Measurements from ENCODE around the gene PTTG1IP.

PTTG1IP gene

GRCh38 chr21:44850905-44851657, 22.4 kb downstream of the PTTG1IP start:
- DNase-seq (ENCODE audit: low read depth, low spot score): no peak
- TF ChIP-seq CTCF (IDR thresholded peaks at IDR 0.05; ENCODE audit: low read depth, low read length): no peak
- no peak overlapping the region for H3K4me3 ChIP-seq (ENCODE audit: low read depth, low read length)
- in situ Hi-C loops (cut with HindIII; ENCODE audit: low sequenced_read_pairs): no loop called here

- no peak for TF ChIP-seq CTCF (IDR thresholded peaks at IDR 0.05; ENCODE audit: low read depth, low read length)
- no peak overlapping the region for H3K4me3 ChIP-seq (ENCODE audit: low read depth, low read length)
- in situ Hi-C loops (cut with HindIII; ENCODE audit: low sequenced_read_pairs): no loop called here
- DNase-seq (ENCODE audit: low read depth, low spot score): no peak
Measured at GRCh38 chr21:44850208-44850800, 23.2 kb downstream of the PTTG1IP start.

DNA sequence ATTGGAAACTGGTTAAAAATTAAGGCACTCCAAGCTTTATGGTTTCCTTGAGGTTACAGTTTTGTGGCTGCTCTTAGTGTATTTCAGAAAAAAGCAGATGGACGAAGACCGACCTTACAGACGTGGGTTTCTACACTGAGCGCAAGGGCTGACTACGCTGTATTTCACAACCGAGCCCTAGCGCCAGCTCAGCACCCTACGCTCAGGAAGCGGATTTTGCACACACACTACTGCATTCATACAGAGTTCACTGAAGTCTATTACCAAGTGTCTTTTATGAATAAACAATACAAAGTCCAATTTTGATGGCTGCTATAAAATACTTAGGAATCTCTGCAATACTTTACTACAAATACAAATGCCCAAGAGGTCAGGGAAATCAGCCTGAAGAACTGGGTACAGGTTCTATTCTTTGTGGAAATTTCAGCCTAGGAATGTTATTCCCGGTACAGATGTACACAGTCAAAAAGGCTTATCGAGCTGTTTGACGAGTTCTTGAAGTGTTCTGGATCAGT, 23.8 kb downstream of the PTTG1IP start:
- H3K4me3 ChIP-seq (ENCODE audit: low read depth, low read length): no peak overlapping the region
- no peak for TF ChIP-seq CTCF (IDR thresholded peaks at IDR 0.05; ENCODE audit: low read depth, low read length)
- in situ Hi-C loops (cut with HindIII; ENCODE audit: low sequenced_read_pairs): no loop called here
- DNase-seq (ENCODE audit: low read depth, low spot score): no peak

DNA sequence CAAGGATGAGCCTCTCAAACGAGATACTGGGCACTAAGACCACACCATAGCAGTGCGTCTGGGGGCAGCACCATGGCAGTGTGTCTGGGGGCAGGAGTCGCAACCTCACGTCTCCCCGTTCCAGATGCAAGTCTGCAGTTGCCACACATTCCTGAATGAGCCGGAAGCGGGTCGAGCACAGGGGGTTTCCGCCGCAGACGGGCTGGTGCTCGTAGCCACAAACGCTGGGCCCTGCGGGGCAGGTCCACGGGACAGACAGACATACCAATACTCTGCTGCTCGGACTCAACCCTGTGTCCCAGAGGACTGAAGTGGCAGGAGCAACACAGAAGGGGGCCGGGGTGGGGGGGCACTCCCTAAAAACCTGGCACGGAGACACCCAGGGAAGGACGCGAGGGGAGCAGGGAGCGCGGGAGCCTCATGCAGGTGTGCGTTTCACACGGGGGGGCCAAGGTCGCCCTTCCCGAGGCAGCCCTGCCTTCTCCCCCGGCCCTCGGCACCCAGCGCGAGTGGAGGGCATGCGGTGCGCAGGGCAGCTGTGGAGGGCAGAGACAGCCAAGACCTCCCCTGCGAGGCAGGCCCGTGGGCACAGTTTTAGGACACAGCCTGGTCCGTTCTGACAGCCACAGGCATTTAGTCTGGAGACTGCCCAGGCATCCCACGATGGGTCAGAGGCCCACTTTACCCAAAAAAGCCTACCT, 24.5 kb downstream of the PTTG1IP start:
- no peak for DNase-seq (ENCODE audit: low read depth, low spot score)
- in situ Hi-C loops (cut with HindIII; ENCODE audit: low sequenced_read_pairs): no loop called here
- H3K4me3 ChIP-seq (ENCODE audit: low read depth, low read length): no peak overlapping the region
- TF ChIP-seq CTCF (IDR thresholded peaks at IDR 0.05; ENCODE audit: low read depth, low read length): no peak

- in situ Hi-C loops (cut with HindIII; ENCODE audit: low sequenced_read_pairs): no loop called here
- TF ChIP-seq CTCF (IDR thresholded peaks at IDR 0.05; ENCODE audit: low read depth, low read length): no peak
- no peak overlapping the region for H3K4me3 ChIP-seq (ENCODE audit: low read depth, low read length)
- no peak for DNase-seq (ENCODE audit: low read depth, low spot score)
Measured at GRCh38 chr21:44847261-44848056, 26.0 kb downstream of the PTTG1IP start.

Measured in astrocyte of the spinal cord (primary cell).